ENCODE data around the gene UTP14C. TPM values are rescaled to one million over a fixed set of nuclear protein-coding genes. Genes with fewer than 3 reads are reported as not detected.
"Not testable (repeated sequence)": the region's sequence is repeated elsewhere in the genome, so short reads cannot be mapped to it uniquely, and the experiment has no call there.

Gene UTP14C
- polyA plus RNA-seq, 10 donors, result 14.4 to 25.5 (median 21.7) TPM

- DNase-seq, result no peak
Observed at GRCh38 chr13:52034616-52035226, 10.2 kb downstream of the UTP14C start.

DNA sequence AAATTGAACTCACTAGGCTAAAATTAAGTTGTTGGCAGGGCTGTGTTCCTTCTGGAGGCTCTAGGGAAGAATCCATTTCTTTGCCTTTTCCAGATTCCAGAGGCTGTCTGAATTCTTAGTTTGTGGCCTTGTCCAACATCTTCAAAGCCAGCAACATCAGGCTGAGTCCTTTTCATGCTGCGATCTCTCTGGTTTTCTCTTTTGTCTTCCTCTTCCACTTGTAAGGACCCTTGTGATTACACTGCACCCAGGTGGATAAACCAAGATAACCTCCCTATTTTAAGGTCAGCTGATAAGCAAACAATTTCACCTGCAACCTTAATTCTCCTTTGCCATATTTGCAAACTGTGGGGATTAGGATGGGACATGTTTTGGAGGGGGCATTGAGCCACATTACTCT lies 11.5 kb downstream of the UTP14C start:
- no peak for DNase-seq

DNA sequence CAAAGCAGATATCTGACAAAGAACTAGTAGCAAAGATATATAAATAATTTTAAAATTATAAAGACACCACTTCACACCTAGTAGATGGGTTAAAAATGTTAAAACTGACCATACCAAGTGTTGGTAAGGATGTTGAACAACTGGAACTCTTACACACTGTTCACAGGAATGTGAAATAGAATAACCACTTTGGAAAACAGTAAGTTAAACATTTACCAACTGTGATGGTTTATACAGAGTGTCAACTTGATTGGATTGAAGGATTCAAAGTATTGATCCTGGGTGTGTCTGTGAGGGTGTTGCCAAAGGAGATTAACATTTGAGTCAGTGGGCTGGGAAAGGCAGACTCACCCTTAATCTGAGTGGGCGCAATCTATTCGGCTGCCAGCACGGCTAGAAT lies 19.2 kb downstream of the UTP14C start:
- no peak for DNase-seq

- DNase-seq, result no peak
Observed at GRCh38 chr13:52047463-52047862, 23.0 kb downstream of the UTP14C start.

GRCh38 chr13:52048516-52048915 lies 24.0 kb downstream of the UTP14C start:
- DNase-seq, result no peak

DNA sequence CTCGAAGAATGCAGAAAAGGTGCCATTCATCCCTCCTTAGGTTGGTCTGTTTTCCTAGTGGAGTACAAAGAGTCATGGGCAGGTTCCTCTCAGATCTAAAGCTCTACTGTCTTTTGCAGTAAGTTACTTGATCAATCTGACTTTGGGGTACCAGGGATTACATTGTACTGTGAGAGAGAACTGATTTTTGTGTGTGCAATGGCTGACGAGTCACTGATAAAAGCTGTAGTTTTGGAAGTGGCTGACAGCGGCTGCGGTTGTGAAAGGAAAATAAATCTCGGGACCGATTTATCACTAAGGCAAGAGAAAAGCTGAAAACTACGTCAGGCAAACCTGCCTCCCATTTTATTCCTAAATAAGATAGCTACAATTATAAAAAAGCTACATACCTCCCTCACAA lies 26.9 kb downstream of the UTP14C start:
- DNase-seq, result no peak

DNA sequence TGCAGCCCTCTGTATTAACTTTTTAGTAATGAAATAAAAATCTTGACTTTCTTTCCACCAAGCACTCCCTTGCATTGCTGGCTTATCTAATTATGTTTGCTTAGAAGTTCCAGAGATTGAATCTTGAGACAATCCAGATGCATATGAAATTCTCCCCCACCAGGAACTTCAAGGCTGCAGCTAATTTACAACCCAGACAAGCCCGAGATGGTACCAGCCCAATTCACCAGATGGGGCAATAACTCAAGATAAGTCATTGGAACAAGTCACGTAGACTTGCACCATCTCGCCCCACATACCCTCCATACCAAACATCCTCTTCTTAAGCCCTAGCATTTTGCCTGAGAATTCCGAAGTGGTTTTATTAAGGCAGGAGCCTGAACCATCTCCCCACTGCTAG lies 29.0 kb downstream of the UTP14C start:
- DNase-seq, result no peak

GRCh38 chr13:52061064-52061463 lies 36.6 kb downstream of the UTP14C start:
- DNase-seq, result not testable (repeated sequence)

DNA sequence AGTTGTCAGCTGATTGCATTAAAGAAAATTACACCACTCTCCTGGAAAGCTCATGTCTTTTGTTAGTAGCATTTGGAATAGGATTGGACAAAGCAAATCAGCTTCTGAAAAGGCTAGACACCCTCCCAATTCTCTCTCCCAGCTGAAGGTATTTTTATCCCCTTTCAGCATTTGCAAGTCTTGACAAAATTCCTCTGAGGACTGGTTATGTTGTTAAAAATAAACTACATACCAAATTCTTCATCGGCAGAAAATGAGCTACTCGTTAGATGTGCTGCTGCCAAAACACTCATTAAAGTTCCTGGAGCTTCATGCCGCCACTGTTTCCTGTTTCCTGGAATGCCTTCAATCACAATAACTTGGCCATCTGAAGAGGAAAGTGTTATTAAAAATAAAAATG lies 37.1 kb downstream of the UTP14C start:
- peak in 1 of 3 donors; percentile 11 for DNase-seq

DNA sequence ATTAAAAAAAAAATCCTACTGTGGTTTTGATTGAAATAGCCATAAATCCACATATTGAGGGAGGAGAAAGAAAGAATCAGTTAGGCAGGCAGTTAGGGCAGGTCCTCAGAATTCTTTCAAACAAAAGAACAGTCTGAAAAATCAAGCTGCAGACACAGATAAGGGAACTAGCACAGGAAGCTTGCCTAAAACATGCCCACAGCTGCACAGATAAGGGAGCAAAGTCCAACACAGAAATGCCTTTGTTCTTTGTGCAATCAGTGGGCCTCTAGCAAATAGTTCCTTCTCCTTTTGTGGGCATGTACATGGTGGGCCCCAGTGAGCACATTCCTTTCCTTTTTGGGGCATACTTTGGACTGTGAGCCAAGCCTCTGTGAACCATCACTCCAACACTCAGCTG lies 42.7 kb downstream of the UTP14C start:
- DNase-seq, result no peak

- no peak for DNase-seq
Observed at GRCh38 chr13:52070929-52071523, 46.5 kb downstream of the UTP14C start.

Other genes starting within 250 kb of the UTP14C start
- 10 to 100 TPM; 10.4 to 18.5 (median 15.3) TPM for gene DHRS12, start 220.5 kb upstream of the UTP14C start, polyA plus RNA-seq (ENCODE audit: insufficient read length in 10 of 10)
- gene TMEM272, start 179.5 kb upstream of the UTP14C start, polyA plus RNA-seq (ENCODE audit: insufficient read length in 10 of 10), result under 1 TPM; 0.11 to 0.96 (median 0.19) TPM
- gene CCDC70, start 162.7 kb upstream of the UTP14C start, polyA plus RNA-seq (ENCODE audit: insufficient read length in 10 of 10), result not detected
- 1 to 10 TPM; 5.0 to 7.5 (median 6.5) TPM for gene ATP7B, start 13.2 kb upstream of the UTP14C start, polyA plus RNA-seq (ENCODE audit: insufficient read length in 10 of 10)
- 10 to 100 TPM; 12.4 to 27.6 (median 20.7) TPM for gene ALG11, start 12.3 kb upstream of the UTP14C start, polyA plus RNA-seq (ENCODE audit: insufficient read length in 10 of 10)
- 1 to 10 TPM in 4 of 10 donors, under 1 TPM in 6; 0.71 to 1.3 (median 0.92) TPM for gene NEK5, start 104.4 kb downstream of the UTP14C start, polyA plus RNA-seq (ENCODE audit: insufficient read length in 10 of 10)
- 10 to 100 TPM in 8 of 10 donors, 1 to 10 TPM in 2; 6.8 to 31.4 (median 14.8) TPM for gene NEK3, start 134.9 kb downstream of the UTP14C start, polyA plus RNA-seq (ENCODE audit: insufficient read length in 10 of 10)